HG03064 (cell line): Measurements from ENCODE around the gene FHOD3.

ENCODE experiments used
- ATAC-seq: cut with Tn5 transposase; IDR thresholded peaks from one replicate; pipeline ENCODE4 v1.9.1; 2021; ENCODE audit warnings: low read depth; ENCODE audit not compliant: unreplicated experiment

Gene FHOD3

GRCh38 chr18:36675076-36675475 lies 377.6 kb downstream of the FHOD3 start:
- ATAC-seq, result no peak

- no peak for ATAC-seq
Measured at GRCh38 chr18:36675542-36675941, 378.0 kb downstream of the FHOD3 start.

GRCh38 chr18:36676629-36677028 lies 379.1 kb downstream of the FHOD3 start:
- no peak for ATAC-seq

GRCh38 chr18:36680042-36680441 lies 382.5 kb downstream of the FHOD3 start:
- no peak for ATAC-seq

GRCh38 chr18:36685580-36685979 lies 388.1 kb downstream of the FHOD3 start:
- ATAC-seq, result no peak

- ATAC-seq, result no peak
Measured at GRCh38 chr18:36688020-36688965, 390.8 kb downstream of the FHOD3 start.

- no peak for ATAC-seq
Measured at GRCh38 chr18:36692371-36692770, 394.9 kb downstream of the FHOD3 start.

GRCh38 chr18:36692921-36693332 lies 395.4 kb downstream of the FHOD3 start:
- ATAC-seq, result no peak

- ATAC-seq, result no peak
Measured at GRCh38 chr18:36693931-36694620, 396.6 kb downstream of the FHOD3 start.

GRCh38 chr18:36695806-36696205 lies 398.3 kb downstream of the FHOD3 start:
- no peak for ATAC-seq

- ATAC-seq, result no peak
Measured at GRCh38 chr18:36697905-36698304, 400.4 kb downstream of the FHOD3 start.

- no peak for ATAC-seq
Measured at GRCh38 chr18:36700955-36701354, 403.4 kb downstream of the FHOD3 start.

- ATAC-seq, result no peak
Measured at GRCh38 chr18:36702401-36703013, 405.0 kb downstream of the FHOD3 start.

- ATAC-seq, result no peak
Measured at GRCh38 chr18:36704156-36704555, 406.6 kb downstream of the FHOD3 start.

GRCh38 chr18:36706134-36706881 lies 408.8 kb downstream of the FHOD3 start:
- ATAC-seq, result no peak

GRCh38 chr18:36708366-36708765 lies 410.9 kb downstream of the FHOD3 start:
- ATAC-seq, result no peak

GRCh38 chr18:36709315-36709714 lies 411.8 kb downstream of the FHOD3 start:
- ATAC-seq, result no peak

- no peak for ATAC-seq
Measured at GRCh38 chr18:36711014-36711725, 413.7 kb downstream of the FHOD3 start.

GRCh38 chr18:36711813-36712444 lies 414.4 kb downstream of the FHOD3 start:
- no peak for ATAC-seq
